ENCODE measurements around the gene FOXP4. TPM values are rescaled to one million over a fixed set of nuclear protein-coding genes. Genes with fewer than 3 reads are reported as not detected.

Gene FOXP4, protein sequence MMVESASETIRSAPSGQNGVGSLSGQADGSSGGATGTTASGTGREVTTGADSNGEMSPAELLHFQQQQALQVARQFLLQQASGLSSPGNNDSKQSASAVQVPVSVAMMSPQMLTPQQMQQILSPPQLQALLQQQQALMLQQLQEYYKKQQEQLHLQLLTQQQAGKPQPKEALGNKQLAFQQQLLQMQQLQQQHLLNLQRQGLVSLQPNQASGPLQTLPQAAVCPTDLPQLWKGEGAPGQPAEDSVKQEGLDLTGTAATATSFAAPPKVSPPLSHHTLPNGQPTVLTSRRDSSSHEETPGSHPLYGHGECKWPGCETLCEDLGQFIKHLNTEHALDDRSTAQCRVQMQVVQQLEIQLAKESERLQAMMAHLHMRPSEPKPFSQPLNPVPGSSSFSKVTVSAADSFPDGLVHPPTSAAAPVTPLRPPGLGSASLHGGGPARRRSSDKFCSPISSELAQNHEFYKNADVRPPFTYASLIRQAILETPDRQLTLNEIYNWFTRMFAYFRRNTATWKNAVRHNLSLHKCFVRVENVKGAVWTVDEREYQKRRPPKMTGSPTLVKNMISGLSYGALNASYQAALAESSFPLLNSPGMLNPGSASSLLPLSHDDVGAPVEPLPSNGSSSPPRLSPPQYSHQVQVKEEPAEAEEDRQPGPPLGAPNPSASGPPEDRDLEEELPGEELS
- total RNA-seq (9.9 TPM), polyA plus RNA-seq (under 1 TPM; 0.26 to 0.49 (median 0.33) TPM)

GRCh38 chr6:41545703-41546474, at the start of gene FOXP4:
Gene FOXP4 (plus strand): TSS chr6:41546381. CDS start chr6:41565761, 19,380 bp downstream.
- H3K36me3 Mint-ChIP-seq: no peaks in the 10 kb centered on the region
- H3K27me3 Mint-ChIP-seq: peaks cover 57% of the 10 kb centered on the region
- Histone ChIP-seq H3K4me1 (ENCODE audit: control insufficient read depth, insufficient read depth, low read length, poor library complexity, severe bottlenecking) (peaks cover 35% of the 10 kb centered on the region), H3K36me3 (ENCODE audit: control insufficient read depth, insufficient read depth, low read length) (no peaks in the 10 kb centered on the region), H3K4me3 (ENCODE audit: low read depth, low read length) (peak within 1 kb of the TSS; percentile 70), H3K9me3 (ENCODE audit: control insufficient read depth in 2 of 2, low read length in 2 of 2) (no peaks in the 10 kb centered on the region), H3K27ac (ENCODE audit: insufficient read depth, low read length, poor library complexity, severe bottlenecking) (no peak within 1 kb of the TSS), H3K27me3 (ENCODE audit: control insufficient read depth, insufficient read depth, low read length) (peaks cover 6% of the 10 kb centered on the region)
- no peaks in the 10 kb centered on the region for H3K9me3 Mint-ChIP-seq
- peak within 1 kb of the TSS; percentile 21 to 79 (median 65) for H3K27ac Mint-ChIP-seq
- H3K4me3 Mint-ChIP-seq: peak within 1 kb of the TSS; percentile 93 to 97 (median 95)
- peaks cover 0 to 29% (median 16%) of the 10 kb centered on the region in 4 donors for H3K4me1 Mint-ChIP-seq
- ATAC-seq (ENCODE audit: low read depth in 2 of 2) (peak; percentile 89 to 90), DNase-seq (peak; percentile 72 to 92 (median 80))

DNA sequence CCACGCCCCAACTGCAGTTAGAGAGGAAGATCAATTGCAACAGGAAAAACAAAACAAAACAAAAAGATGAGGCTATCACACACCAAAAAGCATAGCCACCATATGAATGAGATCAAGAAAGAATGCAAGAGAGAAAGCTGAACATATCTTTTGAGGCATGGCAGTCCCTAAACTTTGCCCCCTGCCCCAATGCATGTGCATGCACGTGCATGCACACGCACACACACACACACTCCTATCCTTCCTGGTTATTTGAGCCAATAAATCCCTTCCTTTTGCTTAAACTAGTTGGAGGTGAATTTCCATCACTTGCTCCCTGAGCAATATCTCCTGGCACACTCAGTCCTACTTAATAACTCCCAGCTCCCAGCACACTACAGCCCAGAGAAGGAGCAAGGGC, 48.6 kb upstream of the FOXP4 start:
- DNase-seq (no peak), ATAC-seq (ENCODE audit: low read depth in 2 of 2) (no peak)
- Mint-ChIP-seq H3K4me1 (no peaks in the 10 kb centered on the region), H3K27ac (no peak overlapping the region), H3K27me3 (peaks cover 45% of the 10 kb centered on the region), H3K4me3 (no peak overlapping the region), H3K9me3 (no peaks in the 10 kb centered on the region), H3K36me3 (no peaks in the 10 kb centered on the region)
- no peak overlapping the region for H3K4me3 ChIP-seq (ENCODE audit: low read depth, low read length)
- peaks cover 7% of the 10 kb centered on the region for H3K27me3 ChIP-seq (ENCODE audit: control insufficient read depth, insufficient read depth, low read length)
- no peaks in the 10 kb centered on the region for H3K9me3 ChIP-seq (ENCODE audit: control insufficient read depth in 2 of 2, low read length in 2 of 2)
- H3K36me3 ChIP-seq (ENCODE audit: control insufficient read depth, insufficient read depth, low read length): no peaks in the 10 kb centered on the region
- no peak overlapping the region for H3K27ac ChIP-seq (ENCODE audit: insufficient read depth, low read length, poor library complexity, severe bottlenecking)
- H3K4me1 ChIP-seq (ENCODE audit: control insufficient read depth, insufficient read depth, low read length, poor library complexity, severe bottlenecking): no peaks in the 10 kb centered on the region

- no peaks in the 10 kb centered on the region for H3K9me3 ChIP-seq (ENCODE audit: control insufficient read depth in 2 of 2, low read length in 2 of 2)
- peaks cover 0 to 1% (median 0%) of the 10 kb centered on the region in 4 donors for H3K4me1 Mint-ChIP-seq
Observed at GRCh38 chr6:41497994-41498393, 48.2 kb upstream of the FOXP4 start.

DNA sequence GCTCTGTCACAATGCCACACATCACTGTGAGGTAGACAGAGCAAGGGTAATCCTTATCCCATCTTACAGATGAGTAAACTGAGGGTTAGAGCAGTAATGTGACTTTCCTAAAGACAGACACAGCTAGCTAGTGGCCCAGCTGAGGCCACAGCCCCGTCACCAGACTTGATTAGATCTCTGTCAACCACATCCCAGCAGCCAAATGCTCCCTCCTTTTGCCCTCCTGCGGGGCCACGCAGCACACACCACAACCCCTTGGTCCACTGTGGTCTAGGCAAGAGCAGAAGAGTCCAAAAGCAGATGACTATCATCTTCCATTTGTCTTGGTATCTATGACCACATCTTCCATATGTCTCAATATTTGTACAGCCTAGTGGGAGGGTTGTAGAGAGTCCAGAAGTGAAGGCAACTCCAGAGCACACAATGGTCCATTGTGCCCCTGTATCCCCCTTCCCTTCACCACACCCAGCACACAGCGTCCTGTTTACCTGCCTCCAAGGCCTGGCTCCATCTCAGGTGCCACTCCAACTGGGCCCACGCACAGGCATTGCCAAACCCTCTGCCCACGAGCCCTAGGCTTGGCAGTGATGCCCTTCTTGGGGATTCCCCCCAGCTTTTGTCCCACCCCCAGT, 47.1 kb upstream of the FOXP4 start:
- Mint-ChIP-seq H3K4me3 (no peak overlapping the region), H3K9me3 (no peaks in the 10 kb centered on the region), H3K36me3 (no peaks in the 10 kb centered on the region), H3K27ac (no peak overlapping the region), H3K27me3 (peaks cover 51% of the 10 kb centered on the region), H3K4me1 (peaks cover 0 to 6% (median 0%) of the 10 kb centered on the region in 4 donors)
- Histone ChIP-seq H3K9me3 (ENCODE audit: control insufficient read depth in 2 of 2, low read length in 2 of 2) (no peaks in the 10 kb centered on the region), H3K4me3 (ENCODE audit: low read depth, low read length) (no peak overlapping the region), H3K36me3 (ENCODE audit: control insufficient read depth, insufficient read depth, low read length) (no peaks in the 10 kb centered on the region), H3K27me3 (ENCODE audit: control insufficient read depth, insufficient read depth, low read length) (peaks cover 6% of the 10 kb centered on the region), H3K4me1 (ENCODE audit: control insufficient read depth, insufficient read depth, low read length, poor library complexity, severe bottlenecking) (no peaks in the 10 kb centered on the region), H3K27ac (ENCODE audit: insufficient read depth, low read length, poor library complexity, severe bottlenecking) (no peak overlapping the region)
- DNase-seq (no peak), ATAC-seq (ENCODE audit: low read depth in 2 of 2) (no peak)

More at GRCh38 chr6:41497994-41498393, 48.2 kb upstream of the FOXP4 start:
- no peaks in the 10 kb centered on the region for H3K36me3 ChIP-seq (ENCODE audit: control insufficient read depth, insufficient read depth, low read length)
- peaks cover 49% of the 10 kb centered on the region for H3K27me3 Mint-ChIP-seq
- no peak overlapping the region for H3K27ac Mint-ChIP-seq
- ATAC-seq (ENCODE audit: low read depth in 2 of 2) (no peak), DNase-seq (no peak)
- H3K4me3 Mint-ChIP-seq: no peak overlapping the region
- no peaks in the 10 kb centered on the region for H3K9me3 Mint-ChIP-seq
- no peaks in the 10 kb centered on the region for H3K4me1 ChIP-seq (ENCODE audit: control insufficient read depth, insufficient read depth, low read length, poor library complexity, severe bottlenecking)
- H3K36me3 Mint-ChIP-seq: no peaks in the 10 kb centered on the region
- no peak overlapping the region for H3K27ac ChIP-seq (ENCODE audit: insufficient read depth, low read length, poor library complexity, severe bottlenecking)
- peaks cover 7% of the 10 kb centered on the region for H3K27me3 ChIP-seq (ENCODE audit: control insufficient read depth, insufficient read depth, low read length)
- no peak overlapping the region for H3K4me3 ChIP-seq (ENCODE audit: low read depth, low read length)

- DNase-seq: no peak
- H3K36me3 Mint-ChIP-seq: no peaks in the 10 kb centered on the region
- H3K27ac ChIP-seq (ENCODE audit: insufficient read depth, low read length, poor library complexity, severe bottlenecking): no peak overlapping the region
- H3K27me3 Mint-ChIP-seq: peaks cover 55% of the 10 kb centered on the region
- peaks cover 0 to 15% (median 4%) of the 10 kb centered on the region in 4 donors for H3K4me1 Mint-ChIP-seq
- H3K4me1 ChIP-seq (ENCODE audit: control insufficient read depth, insufficient read depth, low read length, poor library complexity, severe bottlenecking): peaks cover 3% of the 10 kb centered on the region
- no peak overlapping the region for H3K27ac Mint-ChIP-seq
- no peak overlapping the region for H3K4me3 ChIP-seq (ENCODE audit: low read depth, low read length)
- H3K4me3 Mint-ChIP-seq: no peak overlapping the region
- ATAC-seq (ENCODE audit: low read depth in 2 of 2): no peak
- H3K9me3 ChIP-seq (ENCODE audit: control insufficient read depth in 2 of 2, low read length in 2 of 2): no peaks in the 10 kb centered on the region
- no peaks in the 10 kb centered on the region for H3K9me3 Mint-ChIP-seq
- no peaks in the 10 kb centered on the region for H3K36me3 ChIP-seq (ENCODE audit: control insufficient read depth, insufficient read depth, low read length)
- H3K27me3 ChIP-seq (ENCODE audit: control insufficient read depth, insufficient read depth, low read length): peaks cover 12% of the 10 kb centered on the region
Observed at GRCh38 chr6:41500561-41500960, 45.6 kb upstream of the FOXP4 start.

DNA sequence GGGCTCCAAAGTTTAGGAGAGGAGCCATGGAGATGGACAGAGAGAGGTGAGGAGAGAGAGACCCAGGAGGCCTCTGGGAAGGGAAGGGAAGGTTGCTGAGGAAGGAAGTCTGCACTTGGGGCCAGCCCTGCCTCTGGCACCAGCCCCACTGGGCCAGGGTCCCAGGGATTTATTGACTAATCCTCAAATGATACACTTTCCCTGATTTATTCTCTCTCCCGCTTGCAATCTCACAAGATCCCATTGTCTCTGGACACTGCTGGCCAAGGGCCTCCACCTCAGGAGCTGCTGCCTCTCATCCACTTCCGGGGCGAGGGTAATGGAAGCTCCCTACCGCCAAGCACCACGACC, 43.6 kb upstream of the FOXP4 start:
- H3K4me1 Mint-ChIP-seq: peaks cover 0 to 17% (median 4%) of the 10 kb centered on the region in 4 donors
- no peak for ATAC-seq (ENCODE audit: low read depth in 2 of 2)
- Histone ChIP-seq H3K27ac (ENCODE audit: insufficient read depth, low read length, poor library complexity, severe bottlenecking) (no peak overlapping the region), H3K4me1 (ENCODE audit: control insufficient read depth, insufficient read depth, low read length, poor library complexity, severe bottlenecking) (peaks cover 3% of the 10 kb centered on the region), H3K4me3 (ENCODE audit: low read depth, low read length) (no peak overlapping the region), H3K27me3 (ENCODE audit: control insufficient read depth, insufficient read depth, low read length) (peaks cover 22% of the 10 kb centered on the region), H3K36me3 (ENCODE audit: control insufficient read depth, insufficient read depth, low read length) (no peaks in the 10 kb centered on the region), H3K9me3 (ENCODE audit: control insufficient read depth in 2 of 2, low read length in 2 of 2) (no peaks in the 10 kb centered on the region)
- H3K27me3 Mint-ChIP-seq: peaks cover 64% of the 10 kb centered on the region
- no peaks in the 10 kb centered on the region for H3K36me3 Mint-ChIP-seq
- no peak for DNase-seq
- no peak overlapping the region for H3K4me3 Mint-ChIP-seq
- no peak overlapping the region for H3K27ac Mint-ChIP-seq
- H3K9me3 Mint-ChIP-seq: no peaks in the 10 kb centered on the region

DNA sequence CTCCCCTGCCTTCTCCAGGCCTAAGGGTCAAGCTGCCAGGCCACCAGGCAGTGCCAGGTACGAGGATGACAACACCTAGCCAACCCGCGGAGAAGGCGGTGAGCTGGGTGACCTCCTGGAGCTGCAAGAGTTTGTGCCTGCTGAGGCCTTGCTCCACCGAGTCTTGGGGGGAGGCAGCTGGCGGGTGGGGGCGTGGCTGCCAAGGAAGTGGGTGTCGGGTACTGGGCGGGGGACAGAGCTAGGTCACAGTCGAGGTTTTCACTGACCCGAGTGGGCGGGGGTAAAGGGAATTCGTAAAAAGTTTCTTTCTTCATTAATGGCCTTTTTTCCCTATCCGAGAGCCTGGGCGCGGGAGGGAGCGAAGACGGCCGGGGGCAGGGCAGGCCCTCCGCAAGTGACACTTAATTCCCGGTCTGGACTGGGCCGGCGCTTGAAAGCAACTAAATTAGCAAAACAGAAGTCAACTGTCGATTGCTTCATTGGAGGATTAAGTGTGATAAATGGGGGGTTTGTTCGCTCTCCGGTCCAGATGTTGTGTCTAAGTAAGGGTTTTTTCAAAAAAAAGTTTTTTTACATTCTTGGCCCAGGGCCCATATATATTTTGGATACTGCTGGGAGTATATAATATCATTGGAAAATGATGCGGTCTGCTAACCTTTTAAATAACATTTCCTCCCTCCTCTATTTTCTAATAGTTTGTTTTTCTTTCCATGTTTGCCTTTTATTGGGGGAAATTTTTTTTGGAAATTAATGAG, 43.1 kb upstream of the FOXP4 start:
- Mint-ChIP-seq H3K27me3 (peaks cover 66% of the 10 kb centered on the region), H3K27ac (no peak overlapping the region), H3K4me1 (peaks cover 0 to 17% (median 4%) of the 10 kb centered on the region in 4 donors), H3K4me3 (peak overlapping the region in 1 of 4 donors; percentile 17), H3K36me3 (no peaks in the 10 kb centered on the region), H3K9me3 (no peaks in the 10 kb centered on the region)
- DNase-seq: no peak
- H3K27ac ChIP-seq (ENCODE audit: insufficient read depth, low read length, poor library complexity, severe bottlenecking): no peak overlapping the region
- no peak overlapping the region for H3K4me3 ChIP-seq (ENCODE audit: low read depth, low read length)
- no peak for ATAC-seq (ENCODE audit: low read depth in 2 of 2)
- H3K27me3 ChIP-seq (ENCODE audit: control insufficient read depth, insufficient read depth, low read length): peaks cover 24% of the 10 kb centered on the region
- H3K36me3 ChIP-seq (ENCODE audit: control insufficient read depth, insufficient read depth, low read length): no peaks in the 10 kb centered on the region
- H3K9me3 ChIP-seq (ENCODE audit: control insufficient read depth in 2 of 2, low read length in 2 of 2): no peaks in the 10 kb centered on the region
- peaks cover 3% of the 10 kb centered on the region for H3K4me1 ChIP-seq (ENCODE audit: control insufficient read depth, insufficient read depth, low read length, poor library complexity, severe bottlenecking)

Measured in CD4-positive, CD25-positive, alpha-beta regulatory T cell (primary cell).